Lung (tissue), 12 donors: ENCODE results near the gene CPLANE2. TPM values are rescaled to one million over a fixed set of nuclear protein-coding genes. Genes with fewer than 3 reads are reported as not detected.

ENCODE experiments used
- ATAC-seq: fragments of 200-7000 bp; cut with Tn5 transposase; one replicate; pipeline ENCODE4 v1.9.1; 2020; ENCODE audit warnings: moderate number of reproducible peaks; ENCODE audit not compliant: insufficient read depth, low FRiP score
- DNase-seq, 3 donors: peaks; one replicate each; pipeline ENCODE4 v3.0.0-alpha.2; 2013 to 2017
- H3K27ac ChIP-seq, 2 donors: one replicate each; pipeline ENCODE4 v1.5.1; 2013; ENCODE audit warnings: mild to moderate bottlenecking in 2 of 2, moderate library complexity in 2 of 2, control low read depth in 1 of 2, inconsistent platforms in 1 of 2, low read depth in 1 of 2, low read length in 1 of 2
- H3K27me3 ChIP-seq, 3 donors: one replicate each; pipeline ENCODE4 v1.5.1; 2013; ENCODE audit warnings: low read length in 2 of 3; ENCODE audit not compliant: control insufficient read depth in 3 of 3, insufficient read depth in 3 of 3
- H3K36me3 ChIP-seq, 4 donors: one replicate each; pipeline ENCODE4 v1.5.1; 2013; ENCODE audit warnings: low read length in 4 of 4, mild to moderate bottlenecking in 1 of 4, moderate library complexity in 1 of 4; ENCODE audit not compliant: control insufficient read depth in 4 of 4, insufficient read depth in 4 of 4
- H3K4me1 ChIP-seq, 5 donors: one replicate each; pipeline ENCODE4 v1.5.1; 2013; ENCODE audit warnings: low read length in 5 of 5, mild to moderate bottlenecking in 2 of 5, moderate library complexity in 1 of 5; ENCODE audit not compliant: control insufficient read depth in 5 of 5, insufficient read depth in 5 of 5
- H3K4me3 ChIP-seq: one replicate; pipeline ENCODE4 v1.5.1; 2013; ENCODE audit warnings: mild to moderate bottlenecking, control low read depth, moderate library complexity
- H3K9ac ChIP-seq, 2 donors: one replicate each; pipeline ENCODE4 v1.5.1; 2013; ENCODE audit warnings: low read length in 2 of 2, control low read depth in 1 of 2; ENCODE audit not compliant: insufficient read depth in 1 of 2
- H3K9me3 ChIP-seq, 4 donors: one replicate each; pipeline ENCODE4 v1.5.1; 2013; ENCODE audit warnings: low read length in 3 of 4, mild to moderate bottlenecking in 1 of 4, moderate library complexity in 1 of 4; ENCODE audit not compliant: control insufficient read depth in 4 of 4, insufficient read depth in 3 of 4
- CTCF ChIP-seq: IDR thresholded peaks from 2 replicates; pipeline ENCODE4 v1.5.1; 2012; ENCODE audit warnings: mild to moderate bottlenecking; ENCODE audit errors: control extremely low read depth, extremely low read depth
- WGBS, 2 donors: extraction: QIAGEN DNeasy Blood & Tissue Kit; methylation state at CpG; one replicate each; pipeline ENCODE4 v1.1.7; 2013; 5-methylcytosine and 5-hydroxymethylcytosine counted together
- polyA plus RNA-seq, 2 donors: library from polyadenylated mRNA; stranded (reverse); fragments of 200-250 nt; gene quantifications; one replicate each; pipeline ENCODE4 v1.2.1, GENCODE V29; 2013
- total RNA-seq, 2 donors: library from RNA; depleted of rRNA in 1 of 2; stranded (reverse); fragments of >200 nt in 1 of 2; gene quantifications; one replicate each; pipeline ENCODE4 v1.2.1, GENCODE V29; 2014 to 2021
- donor health status: control.
- donor health status: control.
- donor health status: Bipolar disorder and iron deficiency.
- donor health status: healthy.
- donor health status: DM: yes; HTN: yes; CAD: no.

Gene CPLANE2
- total and polyA plus RNA-seq, 4 donors: 4.5 to 13.7 (median 5.6) TPM

GRCh38 chr1:16241221-16241708 lies 4.3 kb upstream of the CPLANE2 start:
- DNase-seq (no peak), ATAC-seq (no peak)
- Histone ChIP-seq H3K27ac (no peak overlapping the region), H3K4me1 (peaks cover 0 to 17% (median 4%) of the 10 kb centered on the region in 5 donors), H3K36me3 (no peaks in the 10 kb centered on the region), H3K4me3 (no peak overlapping the region), H3K27me3 (no peaks in the 10 kb centered on the region), H3K9me3 (no peaks in the 10 kb centered on the region), H3K9ac (no peak overlapping the region)
- no peak for TF ChIP-seq CTCF
- 71 to 88% methylated on average over 10 of the region's 10 CpGs for WGBS, 2 donors

- peaks cover 0 to 21% (median 4%) of the 10 kb centered on the region in 5 donors for H3K4me1 ChIP-seq
- TF ChIP-seq CTCF: no peak
- no peaks in the 10 kb centered on the region for H3K9me3 ChIP-seq
These were observed 3.0 kb upstream of the CPLANE2 start for GRCh38 chr1:16239972-16240491.

GRCh38 chr1:16237343-16237830 lies 404 bp upstream of the CPLANE2 start:
- DNase-seq (no peak), ATAC-seq (no peak)
- 24 to 29% methylated on average over 6 of the region's 6 CpGs for WGBS, 2 donors
- no peak for TF ChIP-seq CTCF
- Histone ChIP-seq H3K9ac (peak overlapping the region; percentile 76 to 78), H3K36me3 (peaks cover 0 to 1% (median 0%) of the 10 kb centered on the region in 4 donors), H3K27ac (peak overlapping the region; percentile 90), H3K4me1 (peaks cover 0 to 15% (median 4%) of the 10 kb centered on the region in 5 donors), H3K9me3 (no peaks in the 10 kb centered on the region), H3K27me3 (no peaks in the 10 kb centered on the region), H3K4me3 (no peak overlapping the region)

More at GRCh38 chr1:16239972-16240491, 3.0 kb upstream of the CPLANE2 start:
- ATAC-seq: no peak
- no peaks in the 10 kb centered on the region for H3K27me3 ChIP-seq
- H3K36me3 ChIP-seq: no peaks in the 10 kb centered on the region
- H3K4me3 ChIP-seq: no peak overlapping the region
- WGBS, 2 donors: 83 to 95% methylated on average over 2 of the region's 2 CpGs
- no peak overlapping the region for H3K9ac ChIP-seq
- DNase-seq: no peak
- H3K27ac ChIP-seq: no peak overlapping the region
